Measurements from ENCODE around the gene FGGY.
"Not testable (repeated sequence)": the region's sequence is repeated elsewhere in the genome, so short reads cannot be mapped to it uniquely, and the experiment has no call there.

The FGGY gene

GRCh38 chr1:59434336-59434735, 137.4 kb downstream of the FGGY start:
- FAIRE-seq (peak; percentile 79), DNase-seq (ENCODE audit: low spot score) (peak; percentile 90)

GRCh38 chr1:59436637-59437036, 139.7 kb downstream of the FGGY start:
- no peak for FAIRE-seq

GRCh38 chr1:59438058-59438560, 141.2 kb downstream of the FGGY start:
- FAIRE-seq (no peak), DNase-seq (ENCODE audit: low spot score) (no peak)

More at GRCh38 chr1:59436637-59437036, 139.7 kb downstream of the FGGY start:
- DNase-seq (ENCODE audit: low spot score) = no peak

GRCh38 chr1:59442492-59442891, 145.6 kb downstream of the FGGY start:
- no peak for DNase-seq (ENCODE audit: low spot score)
- no peak for FAIRE-seq

- no peak for DNase-seq (ENCODE audit: low spot score)
- no peak for FAIRE-seq
Measured at GRCh38 chr1:59443310-59443709, 146.4 kb downstream of the FGGY start.

GRCh38 chr1:59444520-59444919, 147.6 kb downstream of the FGGY start:
- DNase-seq (ENCODE audit: low spot score) (no peak), FAIRE-seq (no peak)

- no peak for FAIRE-seq
Measured at GRCh38 chr1:59445040-59445439, 148.1 kb downstream of the FGGY start.

GRCh38 chr1:59446257-59446901, 149.5 kb downstream of the FGGY start:
- DNase-seq (ENCODE audit: low spot score) (no peak), FAIRE-seq (no peak)

More at GRCh38 chr1:59445040-59445439, 148.1 kb downstream of the FGGY start:
- no peak for DNase-seq (ENCODE audit: low spot score)

- FAIRE-seq = no peak
- DNase-seq (ENCODE audit: low spot score) = no peak
Measured at GRCh38 chr1:59452026-59452425, 155.1 kb downstream of the FGGY start.

GRCh38 chr1:59452559-59452958, 155.7 kb downstream of the FGGY start:
- DNase-seq (ENCODE audit: low spot score) (no peak), FAIRE-seq (no peak)

- no peak for FAIRE-seq
- DNase-seq (ENCODE audit: low spot score) = no peak
Measured at GRCh38 chr1:59453297-59453968, 156.5 kb downstream of the FGGY start.

- DNase-seq (ENCODE audit: low spot score) = peak; percentile 91
- peak; percentile 87 for FAIRE-seq
Measured at GRCh38 chr1:59455206-59455605, 158.3 kb downstream of the FGGY start.

- DNase-seq (ENCODE audit: low spot score) = no peak
- FAIRE-seq = no peak
Measured at GRCh38 chr1:59457786-59458185, 160.9 kb downstream of the FGGY start.

- FAIRE-seq (no peak), DNase-seq (ENCODE audit: low spot score) (no peak)
Measured at GRCh38 chr1:59458884-59459283, 162.0 kb downstream of the FGGY start.

- not testable (repeated sequence) for FAIRE-seq
Measured at GRCh38 chr1:59462942-59463341, 166.0 kb downstream of the FGGY start.

GRCh38 chr1:59465478-59465877, 168.6 kb downstream of the FGGY start:
- not testable (repeated sequence) for DNase-seq (ENCODE audit: low spot score); FAIRE-seq

More at GRCh38 chr1:59462942-59463341, 166.0 kb downstream of the FGGY start:
- not testable (repeated sequence) for DNase-seq (ENCODE audit: low spot score)

- FAIRE-seq = no peak
- DNase-seq (ENCODE audit: low spot score) = no peak
Measured at GRCh38 chr1:59468828-59469428, 172.0 kb downstream of the FGGY start.

GRCh38 chr1:59471991-59472570, 175.2 kb downstream of the FGGY start:
- not testable (repeated sequence) for FAIRE-seq; DNase-seq (ENCODE audit: low spot score)

GRCh38 chr1:59473831-59474230, 176.9 kb downstream of the FGGY start:
- FAIRE-seq (no peak), DNase-seq (ENCODE audit: low spot score) (no peak)

GRCh38 chr1:59474496-59474895, 177.6 kb downstream of the FGGY start:
- DNase-seq (ENCODE audit: low spot score) = no peak
- no peak for FAIRE-seq

- DNase-seq (ENCODE audit: low spot score) = no peak
- no peak for FAIRE-seq
Measured at GRCh38 chr1:59475737-59476136, 178.8 kb downstream of the FGGY start.

GRCh38 chr1:59477286-59477685, 180.4 kb downstream of the FGGY start:
- FAIRE-seq (peak; percentile 95), DNase-seq (ENCODE audit: low spot score) (peak; percentile 94)
